Renal pelvis (tissue), 12 donors: ENCODE data around the gene NOXRED1. TPM values are rescaled to one million over a fixed set of nuclear protein-coding genes. Genes with fewer than 3 reads are reported as not detected.
"Not testable (repeated sequence)": the region's sequence is repeated elsewhere in the genome, so short reads cannot be mapped to it uniquely, and the experiment has no call there.

Source experiments
- DNase-seq: peaks from one replicate; pipeline ENCODE4 v3.0.0-alpha.2; 2013
- long read RNA-seq, 16 experiments: transcript quantifications; one replicate each; lab custom pipeline, GENCODE V29; 2026
- polyA plus RNA-seq, 3 donors: library from polyadenylated mRNA; unstranded; fragments of 120-200 nt; gene quantifications; one replicate each; pipeline ENCODE4 v1.2.1, GENCODE V29; 2013; ENCODE audit not compliant: insufficient read length in 3 of 3

The NOXRED1 gene
- polyA plus RNA-seq: 1 to 10 TPM; 2.0 to 4.5 (median 2.8) TPM
- long read RNA-seq, donor 1: 0 reads
- long read RNA-seq, donor 2, partial matches to known transcripts: 5 of 5 reads
- long read RNA-seq, donor 2, other reads (novel, unspliced or antisense): 0 of 5 reads
- long read RNA-seq, donor 3, partial matches to known transcripts: 8 of 8 reads
- long read RNA-seq, donor 3, other reads (novel, unspliced or antisense): 0 of 8 reads
- long read RNA-seq, donor 4, partial matches to known transcripts: 6 of 6 reads
- long read RNA-seq, donor 4, other reads (novel, unspliced or antisense): 0 of 6 reads
- long read RNA-seq, donor 5: 0 reads
- long read RNA-seq, donor 6: 0 reads
- long read RNA-seq, donor 7: 0 reads
- long read RNA-seq, donor 8: 0 reads
- long read RNA-seq, donor 9: 0 reads
- long read RNA-seq, donor 10: 0 reads
- long read RNA-seq, donor 11: 0 reads
- long read RNA-seq, donor 12, partial matches to known transcripts: 8 of 8 reads
- long read RNA-seq, donor 12, other reads (novel, unspliced or antisense): 0 of 8 reads
- long read RNA-seq, donor 13: 0 reads
- long read RNA-seq, donor 14: 0 reads
- long read RNA-seq, donor 15: 0 reads
- long read RNA-seq, donor 16: 0 reads

- DNase-seq: no peak
Observed at GRCh38 chr14:77423423-77423822, at the start of gene NOXRED1. NOXRED1 (minus strand) TSS chr14:77423523; CDS start chr14:77422889, 634 bp downstream.

- DNase-seq: no peak
Observed at GRCh38 chr14:77470224-77470870, 47.0 kb upstream of the NOXRED1 start.

GRCh38 chr14:77469539-77469938 lies 46.2 kb upstream of the NOXRED1 start:
- DNase-seq: no peak

- no peak for DNase-seq
Observed at GRCh38 chr14:77469067-77469505, 45.8 kb upstream of the NOXRED1 start.

- no peak for DNase-seq
Observed at GRCh38 chr14:77467801-77468200, 44.5 kb upstream of the NOXRED1 start.

- peak; percentile 75 for DNase-seq
Observed at GRCh38 chr14:77459072-77459723, 35.9 kb upstream of the NOXRED1 start.

DNA sequence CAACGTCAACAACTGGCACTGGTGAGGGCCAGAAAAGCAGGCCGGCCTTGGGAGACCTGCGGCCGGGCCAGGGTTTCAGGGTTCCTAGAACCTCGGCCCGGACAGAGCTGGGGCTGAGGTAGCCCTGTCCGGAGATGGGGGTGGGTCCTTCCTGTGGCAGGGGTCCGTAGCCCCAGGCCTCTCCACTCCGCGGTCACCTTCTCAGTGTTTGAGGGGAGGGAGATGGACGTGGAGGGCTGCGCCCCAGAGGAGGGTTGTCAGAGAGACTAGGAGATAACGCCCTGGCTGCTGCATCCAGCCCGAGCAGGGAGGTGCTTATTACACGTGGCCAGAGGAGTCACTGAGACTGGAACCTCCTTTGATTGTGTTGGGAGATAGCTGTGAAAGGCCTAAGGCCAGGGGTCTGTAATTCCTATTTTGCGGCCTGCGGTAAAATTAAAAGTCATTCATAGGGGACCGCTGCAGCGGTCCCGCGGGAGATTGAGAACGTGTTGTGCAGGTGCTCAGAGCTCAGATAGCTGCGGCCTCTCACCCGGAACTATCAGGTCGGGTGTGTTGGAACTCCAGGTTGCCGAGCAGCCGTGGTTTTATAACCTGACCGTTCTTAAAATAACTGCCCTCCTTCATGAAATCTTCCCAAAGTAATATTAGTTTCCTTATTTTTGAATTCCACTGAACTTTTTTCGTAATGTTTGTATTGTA lies 35.1 kb upstream of the NOXRED1 start:
- DNase-seq: no peak

- DNase-seq: peak; percentile 99
Observed at GRCh38 chr14:77457522-77458248, 34.4 kb upstream of the NOXRED1 start, which contains the start of the genes AHSA1 and VIPAS39. AHSA1 (plus strand) TSS chr14:77458093; CDS start chr14:77458190, 97 bp downstream. VIPAS39 (minus strand) TSS chr14:77457601; CDS start chr14:77454102, 3,499 bp downstream.

GRCh38 chr14:77457115-77457521 lies 33.8 kb upstream of the NOXRED1 start:
- no peak for DNase-seq

DNA sequence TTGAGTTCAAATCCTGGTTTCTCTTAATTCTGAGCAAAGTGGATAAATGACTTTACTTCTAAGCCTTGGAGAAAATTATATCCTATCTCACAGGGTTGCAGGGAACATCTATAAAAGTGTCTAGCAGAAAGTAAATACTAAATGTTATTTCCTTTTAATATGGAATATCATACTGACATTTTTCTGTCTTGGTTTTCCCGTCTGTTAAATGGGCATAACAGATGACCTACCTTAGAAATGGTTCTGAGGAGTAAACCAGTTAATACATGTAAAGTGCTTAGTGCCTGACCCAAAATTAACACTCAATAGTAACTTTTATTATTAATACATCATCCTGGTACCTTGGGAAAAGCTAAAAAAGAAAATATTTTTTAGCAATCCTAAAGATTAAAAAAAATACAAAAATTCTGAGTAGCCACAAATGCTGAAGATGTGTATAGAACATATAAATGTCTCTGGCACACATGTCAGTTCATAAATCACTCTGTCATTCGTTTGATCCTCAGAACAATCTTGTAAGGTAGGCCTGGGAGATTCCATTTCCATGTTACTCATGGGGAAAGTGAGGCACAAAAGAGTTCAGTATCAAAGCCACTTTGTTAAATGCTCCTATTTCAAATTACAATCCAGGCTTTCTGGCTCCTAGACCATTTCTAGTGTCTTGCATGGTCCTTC lies 32.8 kb upstream of the NOXRED1 start:
- DNase-seq: no peak

DNA sequence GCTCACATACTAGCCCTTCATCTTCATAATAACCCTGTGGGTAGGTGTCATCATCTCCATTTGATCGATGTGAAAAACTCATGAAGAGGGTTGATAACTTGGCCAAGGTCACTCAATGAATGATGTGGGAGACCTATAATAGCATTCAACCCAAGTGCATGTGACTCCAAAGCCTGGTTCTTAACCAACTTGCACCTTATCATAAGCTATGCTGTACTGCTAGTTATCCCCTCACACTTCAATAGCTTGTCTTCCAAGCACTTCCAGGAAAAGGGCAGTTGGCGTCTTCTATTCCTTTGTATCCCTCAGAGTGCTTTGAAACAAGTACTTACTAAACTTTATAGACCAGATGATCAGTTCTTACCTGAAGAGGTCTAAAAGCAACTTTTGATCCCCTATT lies 18.9 kb upstream of the NOXRED1 start:
- DNase-seq: no peak

DNA sequence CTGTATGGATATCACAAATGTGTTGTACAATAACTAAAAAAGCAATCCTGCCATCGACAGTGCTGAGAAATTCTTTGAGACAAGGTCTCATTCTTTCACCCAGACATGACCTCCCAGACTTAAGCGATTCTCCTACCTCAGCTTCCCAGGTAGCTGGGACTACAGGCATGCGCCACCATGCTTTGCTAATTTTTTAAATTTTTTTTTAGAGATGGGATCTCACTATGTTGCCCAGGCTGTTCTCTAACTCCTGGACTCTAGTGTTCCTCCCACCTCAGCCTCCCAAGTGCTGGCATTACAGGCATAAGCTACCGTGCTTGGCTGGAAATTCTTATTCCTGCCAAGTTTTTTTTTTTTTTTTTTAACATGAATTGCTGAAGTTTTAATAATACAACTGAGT lies 16.5 kb upstream of the NOXRED1 start:
- DNase-seq: no peak

DNA sequence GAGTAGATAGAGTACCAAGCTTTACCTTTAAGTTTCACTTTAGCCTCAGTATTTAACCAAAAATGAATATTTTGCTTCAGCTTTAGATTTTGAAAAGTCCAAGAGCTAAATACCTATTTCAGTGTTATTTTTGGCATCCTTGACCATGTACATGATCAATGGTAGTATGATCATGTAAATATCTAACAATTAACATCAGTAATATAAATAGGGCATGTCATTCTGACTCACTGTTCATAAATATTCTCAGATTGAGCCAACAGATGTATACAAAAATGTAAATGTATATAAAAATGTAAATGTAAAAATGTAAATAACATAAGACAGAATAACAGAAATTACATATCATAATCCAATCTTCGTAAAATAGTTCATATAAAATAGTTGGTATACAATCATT lies 15.3 kb upstream of the NOXRED1 start:
- no peak for DNase-seq

DNA sequence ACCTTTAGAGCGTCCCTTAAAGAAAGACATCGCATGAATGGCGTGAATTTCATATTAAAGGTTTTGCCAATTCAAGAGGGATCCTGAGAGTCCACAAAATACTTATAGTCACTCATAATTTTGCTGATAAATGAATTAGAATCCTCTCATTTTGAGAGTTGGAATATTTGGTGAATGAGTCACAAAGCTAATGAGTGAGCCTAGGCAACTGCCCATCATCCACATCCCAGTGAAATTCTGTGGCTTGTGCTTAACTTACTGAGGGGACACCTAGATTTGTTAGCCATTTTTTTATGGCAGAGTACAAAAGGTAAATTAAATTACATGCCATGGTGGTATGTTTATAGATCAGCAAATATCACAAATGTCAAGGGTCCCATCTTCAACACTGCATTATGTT lies 12.7 kb upstream of the NOXRED1 start:
- DNase-seq: no peak

- DNase-seq: no peak
Observed at GRCh38 chr14:77426396-77426795, 3.1 kb upstream of the NOXRED1 start.

DNA sequence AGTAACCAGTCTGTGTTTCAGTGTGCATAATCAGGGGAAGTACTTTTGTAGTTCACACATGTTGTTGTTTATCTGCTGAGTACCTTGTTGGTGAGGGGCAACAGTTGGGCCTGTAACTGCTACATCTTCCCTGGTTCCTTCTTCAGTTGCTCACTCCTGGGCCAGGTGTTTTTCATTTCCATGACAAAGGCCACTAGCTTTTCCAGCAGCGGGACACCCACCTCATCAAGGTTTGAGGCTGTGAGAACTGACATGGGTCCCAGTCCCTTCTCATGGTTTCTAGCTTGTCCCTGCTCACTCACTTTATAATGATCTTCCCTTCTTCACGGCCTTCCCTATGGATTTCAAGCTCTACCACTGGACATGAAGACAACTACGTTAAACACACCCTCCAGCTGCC lies 1.5 kb upstream of the NOXRED1 start:
- no peak for DNase-seq

- DNase-seq: no peak
Observed at GRCh38 chr14:77421201-77421600, 2.1 kb downstream of the NOXRED1 start.

DNA sequence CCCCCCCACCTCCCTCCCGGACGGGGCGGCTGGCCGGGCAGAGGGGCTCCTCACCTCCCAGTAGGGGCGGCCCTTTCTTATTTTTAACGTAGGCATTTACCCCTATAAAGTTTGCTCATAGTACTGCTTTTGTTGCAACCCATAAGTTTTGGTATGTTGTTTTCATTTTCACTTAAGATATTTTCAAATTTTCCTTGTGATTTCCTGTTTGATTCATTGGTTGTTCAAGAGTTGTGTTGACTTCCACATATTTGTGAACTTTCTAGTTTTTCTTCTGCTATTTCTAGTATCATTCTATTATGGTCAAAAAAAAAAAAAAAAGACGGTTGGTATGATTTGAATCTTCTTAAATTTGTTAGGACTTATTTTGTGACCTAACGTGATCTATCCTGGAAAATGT lies 6.5 kb downstream of the NOXRED1 start:
- DNase-seq: no peak

DNA sequence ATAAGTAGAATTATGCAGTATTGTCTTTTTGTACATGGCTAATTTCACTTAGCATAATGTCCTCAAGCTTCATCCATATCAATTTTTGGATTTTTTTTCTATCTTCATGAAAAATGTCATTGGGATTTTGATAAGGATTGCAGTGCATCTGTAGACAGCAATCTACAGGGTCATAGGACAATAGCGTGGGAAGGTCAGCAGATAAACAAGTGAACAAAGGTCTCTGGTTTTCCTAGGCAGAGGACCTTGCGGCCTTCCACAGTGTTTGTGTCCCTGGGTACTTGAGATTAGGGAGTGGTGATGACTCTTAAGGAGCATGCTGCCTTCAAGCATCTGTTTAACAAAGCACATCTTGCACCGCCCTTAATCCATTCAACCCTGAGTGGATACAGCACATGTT lies 7.2 kb downstream of the NOXRED1 start:
- DNase-seq: not testable (repeated sequence)

- not testable (repeated sequence) for DNase-seq
Observed at GRCh38 chr14:77415403-77416030, 7.8 kb downstream of the NOXRED1 start.
